ENCODE measurements around the gene CHN1.

CHN1 gene

DNA sequence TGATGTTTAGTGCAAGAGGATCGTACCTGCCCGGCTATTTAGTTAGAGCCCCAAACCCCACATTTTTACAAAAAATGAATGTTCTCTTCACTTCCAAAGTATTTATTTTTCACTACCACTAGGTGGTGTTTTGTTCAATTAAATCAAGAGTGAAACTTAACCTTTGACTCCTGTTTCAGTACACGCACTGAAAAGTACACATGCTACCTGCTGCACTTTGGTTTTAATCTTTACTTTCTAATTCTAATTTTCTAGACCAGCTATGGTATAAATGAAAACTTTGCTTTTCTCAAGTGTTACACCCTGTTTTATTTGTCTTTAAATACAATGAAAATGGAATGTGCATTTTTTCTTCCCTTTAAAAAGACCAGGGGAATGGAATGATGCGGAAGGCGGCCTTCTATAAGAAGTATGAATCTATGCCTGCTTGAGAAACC is 31.4 kb upstream of the CHN1 start:
- TF ChIP-seq, protein P1, sequence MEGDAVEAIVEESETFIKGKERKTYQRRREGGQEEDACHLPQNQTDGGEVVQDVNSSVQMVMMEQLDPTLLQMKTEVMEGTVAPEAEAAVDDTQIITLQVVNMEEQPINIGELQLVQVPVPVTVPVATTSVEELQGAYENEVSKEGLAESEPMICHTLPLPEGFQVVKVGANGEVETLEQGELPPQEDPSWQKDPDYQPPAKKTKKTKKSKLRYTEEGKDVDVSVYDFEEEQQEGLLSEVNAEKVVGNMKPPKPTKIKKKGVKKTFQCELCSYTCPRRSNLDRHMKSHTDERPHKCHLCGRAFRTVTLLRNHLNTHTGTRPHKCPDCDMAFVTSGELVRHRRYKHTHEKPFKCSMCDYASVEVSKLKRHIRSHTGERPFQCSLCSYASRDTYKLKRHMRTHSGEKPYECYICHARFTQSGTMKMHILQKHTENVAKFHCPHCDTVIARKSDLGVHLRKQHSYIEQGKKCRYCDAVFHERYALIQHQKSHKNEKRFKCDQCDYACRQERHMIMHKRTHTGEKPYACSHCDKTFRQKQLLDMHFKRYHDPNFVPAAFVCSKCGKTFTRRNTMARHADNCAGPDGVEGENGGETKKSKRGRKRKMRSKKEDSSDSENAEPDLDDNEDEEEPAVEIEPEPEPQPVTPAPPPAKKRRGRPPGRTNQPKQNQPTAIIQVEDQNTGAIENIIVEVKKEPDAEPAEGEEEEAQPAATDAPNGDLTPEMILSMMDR (IDR thresholded peaks at IDR 0.05; ENCODE audit: borderline replicate concordance, insufficient read depth, low read depth, low read length), result peak; percentile 20; the same call in 1 of the 2 replicates

DNA sequence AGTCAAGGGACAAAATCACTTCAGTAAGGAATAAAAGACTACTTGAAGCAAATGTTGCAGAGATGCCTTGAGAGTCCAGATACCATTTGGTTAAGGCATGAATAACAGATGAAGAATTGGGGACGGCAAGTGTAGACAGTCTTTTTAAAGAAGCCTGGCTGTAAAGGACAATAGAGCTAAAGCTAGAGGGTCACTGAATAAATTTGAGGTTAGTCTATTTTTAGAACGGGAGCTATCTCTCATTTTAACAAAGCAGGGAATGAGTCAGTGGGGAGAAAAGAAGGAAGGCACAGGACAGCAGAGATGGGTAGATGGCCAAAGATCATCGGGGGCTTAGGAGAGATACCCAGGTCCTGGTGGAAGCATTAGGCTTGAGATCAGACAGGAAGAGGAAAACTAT is 30.6 kb upstream of the CHN1 start:
- no peak overlapping the region for H3K4me3 ChIP-seq (ENCODE audit: low read depth, low read length)
- TF ChIP-seq, protein P1 (IDR thresholded peaks at IDR 0.05; ENCODE audit: borderline replicate concordance, insufficient read depth, low read depth, low read length), result no peak

More for the DNA sequence above, 31.4 kb upstream of the CHN1 start:
- H3K4me3 ChIP-seq (ENCODE audit: low read depth, low read length), result no peak overlapping the region

DNA sequence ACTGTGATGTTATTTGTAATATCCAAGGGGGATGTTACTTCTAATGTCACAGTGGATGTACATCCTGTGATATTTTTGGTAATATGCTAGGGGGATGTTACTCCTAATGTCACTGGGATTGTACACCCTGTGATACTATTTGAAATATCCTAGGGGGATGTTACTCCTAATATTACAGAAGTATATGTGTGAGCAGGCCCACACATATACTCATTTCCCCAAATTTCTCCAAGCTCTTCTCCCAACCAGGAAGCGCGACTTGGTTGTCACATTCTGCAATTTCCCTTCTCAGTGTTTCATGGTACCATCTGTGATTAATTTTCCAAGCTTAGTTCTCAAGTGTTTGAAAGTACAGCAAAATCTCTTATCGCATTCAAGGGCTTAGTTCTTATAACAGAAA is 29.5 kb upstream of the CHN1 start:
- TF ChIP-seq, protein P1 (IDR thresholded peaks at IDR 0.05; ENCODE audit: borderline replicate concordance, insufficient read depth, low read depth, low read length), result no peak
- H3K4me3 ChIP-seq (ENCODE audit: low read depth, low read length), result no peak overlapping the region

DNA sequence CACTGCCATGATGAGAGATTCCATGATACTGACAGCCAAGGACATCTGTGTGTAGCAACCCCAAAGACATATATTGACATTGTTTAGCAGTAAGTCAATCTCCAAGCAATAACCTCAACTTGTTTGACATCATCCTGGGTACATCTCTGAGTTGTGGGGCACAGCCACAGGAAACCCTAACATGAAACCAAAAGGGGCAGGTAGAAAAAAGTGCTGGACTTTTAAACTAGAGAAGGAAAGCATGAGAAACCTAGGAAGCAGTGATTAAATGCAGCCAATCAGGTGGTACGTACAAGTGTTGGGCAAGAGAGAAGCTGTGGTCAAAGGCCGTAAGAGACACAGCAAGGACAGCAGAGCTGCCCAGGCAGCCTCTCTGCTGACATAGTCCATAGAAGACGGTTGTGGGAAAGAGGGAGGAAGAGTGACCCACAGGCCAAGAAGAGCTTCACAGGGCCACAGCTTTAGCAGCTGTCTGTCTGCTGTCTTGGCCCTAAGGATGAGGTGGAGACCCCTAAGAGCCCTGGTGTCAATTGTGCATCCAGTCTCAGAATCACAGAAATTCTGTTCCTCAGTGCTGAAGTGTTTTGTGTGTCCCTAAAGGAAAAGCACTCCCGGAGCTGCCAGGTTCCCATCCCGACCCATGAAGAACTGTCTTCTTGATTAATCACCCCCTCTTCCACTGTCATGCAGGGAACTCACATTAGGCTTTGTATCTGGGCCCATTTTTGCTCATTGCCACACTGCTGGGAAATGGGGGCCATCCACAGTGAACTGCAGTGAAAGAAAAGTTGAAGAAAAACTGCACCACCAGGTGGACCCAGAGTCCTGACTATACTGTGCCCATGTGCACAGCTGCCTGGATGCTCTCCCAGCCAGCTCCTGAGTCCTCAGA is 25.4 kb upstream of the CHN1 start:
- TF ChIP-seq, protein P1 (IDR thresholded peaks at IDR 0.05; ENCODE audit: borderline replicate concordance, insufficient read depth, low read depth, low read length), result peak; percentile 41; the same call in 1 of the 2 replicates
- H3K4me3 ChIP-seq (ENCODE audit: low read depth, low read length), result no peak overlapping the region

DNA sequence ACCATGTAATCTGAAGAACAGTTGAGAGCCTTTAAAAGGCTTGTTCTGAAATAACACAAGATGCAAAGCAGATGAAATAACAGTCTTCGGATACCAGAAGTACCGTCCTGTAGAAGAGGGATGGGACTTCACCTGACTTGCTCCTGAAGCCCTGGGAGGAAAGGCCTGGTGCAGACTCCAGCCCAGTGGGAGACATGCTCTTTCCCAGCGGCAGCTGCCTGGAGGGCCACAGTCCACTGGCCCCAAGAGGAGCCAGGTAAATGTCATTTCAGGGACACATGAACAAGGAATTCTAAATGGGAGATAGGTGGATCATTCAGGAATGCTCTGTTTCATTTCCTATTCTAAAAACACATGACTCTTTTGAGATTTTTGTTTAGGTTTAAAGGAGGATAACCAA is 22.6 kb upstream of the CHN1 start:
- H3K4me3 ChIP-seq (ENCODE audit: low read depth, low read length), result no peak overlapping the region
- TF ChIP-seq, protein P1 (IDR thresholded peaks at IDR 0.05; ENCODE audit: borderline replicate concordance, insufficient read depth, low read depth, low read length), result no peak

DNA sequence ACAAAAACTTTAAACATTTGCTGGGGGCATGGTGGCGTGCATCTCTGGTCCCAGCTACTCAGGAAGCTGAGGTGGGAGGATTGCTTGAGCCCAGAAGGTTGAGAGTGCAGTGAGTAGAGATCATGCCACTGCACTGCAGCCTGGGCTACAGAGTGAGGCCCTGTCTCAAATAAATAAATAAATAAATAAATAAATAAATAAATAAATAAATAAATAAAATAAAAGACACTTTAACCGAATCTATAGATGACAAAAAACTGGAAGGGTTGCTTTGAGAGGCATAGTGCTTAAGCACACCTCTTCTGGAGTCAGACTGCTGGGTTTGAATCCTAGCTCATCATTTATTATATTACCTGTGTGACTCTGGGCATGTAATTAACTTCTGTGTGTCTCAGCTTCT is 21.2 kb upstream of the CHN1 start:
- TF ChIP-seq, protein P1 (IDR thresholded peaks at IDR 0.05; ENCODE audit: borderline replicate concordance, insufficient read depth, low read depth, low read length), result no peak
- H3K4me3 ChIP-seq (ENCODE audit: low read depth, low read length), result no peak overlapping the region

DNA sequence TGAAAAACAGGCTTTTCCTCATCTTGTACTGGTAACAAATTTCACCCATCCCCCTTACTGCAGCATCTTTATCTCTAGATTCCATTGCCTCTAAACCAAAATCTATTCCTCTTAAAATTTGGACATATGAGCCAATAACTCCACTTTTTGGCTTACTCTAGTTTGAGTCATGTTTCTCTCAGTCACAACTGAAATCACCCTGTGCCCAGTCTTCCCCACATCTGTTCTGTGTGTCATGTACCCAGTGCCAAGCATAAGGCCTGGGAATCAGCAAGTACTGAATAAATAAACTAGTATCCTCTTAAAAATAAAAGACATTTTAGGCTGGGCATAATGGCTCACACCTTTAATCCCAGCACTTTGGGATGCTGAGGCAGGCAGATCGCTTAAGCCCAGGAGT is 20.8 kb upstream of the CHN1 start:
- H3K4me3 ChIP-seq (ENCODE audit: low read depth, low read length), result no peak overlapping the region
- TF ChIP-seq, protein P1 (IDR thresholded peaks at IDR 0.05; ENCODE audit: borderline replicate concordance, insufficient read depth, low read depth, low read length), result no peak
